HG02678 (cell line): ENCODE measurements around the gene POFUT1.
A peak's percentile ranks its signal among the peaks of the same experiment; 100 is the strongest.
"Not testable (repeated sequence)": the region's sequence is repeated elsewhere in the genome, so short reads cannot be mapped to it uniquely, and the experiment has no call there.

Experiments used
- ATAC-seq: cut with Tn5 transposase; IDR thresholded peaks from one replicate; pipeline ENCODE4 v1.9.1; 2021; ENCODE audit warnings: mild to moderate bottlenecking, moderate library complexity; ENCODE audit not compliant: unreplicated experiment

The POFUT1 gene

DNA sequence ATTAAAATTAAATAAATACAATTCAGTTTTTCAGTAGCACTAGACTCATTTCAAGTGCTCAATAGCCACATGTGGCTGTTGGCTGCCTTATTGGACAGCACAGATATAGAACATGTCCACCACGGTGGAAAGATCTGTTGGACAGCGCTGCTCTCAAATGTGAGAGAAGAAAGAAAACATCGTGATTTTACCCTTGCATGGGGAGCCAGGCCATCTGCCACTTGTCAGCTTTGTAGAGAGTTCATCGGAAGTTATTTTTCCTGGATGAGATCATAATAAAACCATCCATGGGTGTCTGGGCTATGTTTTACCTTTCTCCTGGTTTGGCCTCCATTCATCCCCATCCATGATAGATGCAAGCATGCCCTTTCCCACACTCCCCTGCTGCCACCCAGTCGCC is 63.9 kb downstream of the POFUT1 start:
- no peak for ATAC-seq

DNA sequence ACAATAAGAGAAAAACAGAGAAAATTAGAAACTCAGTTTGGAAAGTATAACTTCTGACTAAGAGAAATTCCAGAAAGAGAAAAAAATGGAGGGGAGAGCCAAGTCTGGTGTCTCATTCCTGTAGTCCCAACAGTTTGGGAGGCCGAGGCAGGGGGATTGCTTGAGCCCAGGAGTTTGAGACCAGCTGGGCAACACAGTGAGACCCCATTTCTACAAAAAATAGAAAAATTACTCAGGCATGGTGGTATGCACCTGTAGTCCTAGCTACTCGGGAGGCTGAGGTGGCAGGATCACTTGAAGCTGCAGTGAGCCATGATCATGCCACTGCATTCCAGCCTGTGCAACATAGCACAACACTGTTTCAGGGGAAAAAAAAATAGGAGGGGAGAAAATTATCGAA is 66.7 kb downstream of the POFUT1 start:
- no peak for ATAC-seq

DNA sequence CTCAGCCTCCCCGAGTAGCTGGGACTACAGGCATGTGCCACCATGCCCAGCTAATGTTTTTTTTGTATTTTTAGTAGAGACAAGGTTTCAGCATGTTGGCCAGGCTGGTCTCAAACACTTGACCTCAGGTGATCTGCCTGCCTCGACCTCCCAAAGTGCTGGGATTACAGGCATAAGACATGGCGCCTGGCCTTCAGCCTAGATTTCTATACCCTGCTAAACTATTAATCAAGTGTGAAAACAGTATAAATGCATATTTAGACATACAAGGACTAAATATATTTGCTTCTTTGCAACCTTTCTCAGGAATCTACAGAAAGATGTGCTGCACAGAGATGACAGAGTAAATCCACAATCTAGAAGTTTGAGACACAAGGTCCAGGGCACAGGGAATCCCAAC is 67.5 kb downstream of the POFUT1 start:
- ATAC-seq = not testable (repeated sequence)

DNA sequence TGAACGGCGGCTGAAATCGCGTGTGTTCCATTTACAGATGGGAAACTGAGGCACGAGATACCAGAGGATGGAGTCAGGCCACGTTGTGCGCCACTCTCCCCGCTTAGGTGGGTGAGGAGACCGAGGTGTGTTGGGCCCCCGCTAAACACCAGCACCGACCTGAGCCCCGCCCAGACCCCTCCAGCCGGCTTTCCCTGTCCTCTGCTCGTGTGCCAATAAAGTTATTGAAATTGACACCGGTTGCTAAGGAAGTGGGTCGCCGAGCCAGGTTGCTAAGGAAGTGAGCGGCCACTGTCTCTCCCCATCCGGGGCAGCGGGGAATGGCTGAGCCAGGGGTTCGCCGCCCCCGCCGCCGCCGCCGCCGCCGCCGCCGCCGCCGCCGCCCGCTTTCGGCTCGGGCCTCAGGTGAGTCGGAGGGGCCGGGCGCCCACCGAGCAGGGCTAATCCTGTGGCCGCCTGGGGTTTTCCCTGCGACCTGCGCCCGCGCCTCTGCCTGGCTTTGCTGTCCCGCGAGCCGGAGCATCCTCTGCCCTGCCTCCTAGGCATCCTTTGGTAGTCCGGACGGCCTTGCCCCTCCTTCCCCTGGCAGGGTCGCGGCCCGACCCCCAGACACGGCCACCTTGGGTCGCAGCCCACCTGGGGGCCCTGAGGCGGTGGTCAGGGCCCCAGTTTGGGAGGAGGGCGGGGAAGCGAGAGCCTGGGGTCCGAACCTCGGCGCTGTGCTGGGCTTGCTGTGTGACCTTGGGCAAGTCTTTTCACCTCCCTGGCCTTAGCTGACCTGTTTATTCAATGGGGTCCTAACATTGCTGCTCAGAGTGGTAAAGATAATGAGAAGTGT is 69.9 kb downstream of the POFUT1 start, which contains the start of gene KIF3B:
KIF3B (plus strand) TSS at position 291 of the 838 bp plus-strand sequence. CDS start 32,127 bp downstream, outside the sequence.
- ATAC-seq = peak; percentile 84

DNA sequence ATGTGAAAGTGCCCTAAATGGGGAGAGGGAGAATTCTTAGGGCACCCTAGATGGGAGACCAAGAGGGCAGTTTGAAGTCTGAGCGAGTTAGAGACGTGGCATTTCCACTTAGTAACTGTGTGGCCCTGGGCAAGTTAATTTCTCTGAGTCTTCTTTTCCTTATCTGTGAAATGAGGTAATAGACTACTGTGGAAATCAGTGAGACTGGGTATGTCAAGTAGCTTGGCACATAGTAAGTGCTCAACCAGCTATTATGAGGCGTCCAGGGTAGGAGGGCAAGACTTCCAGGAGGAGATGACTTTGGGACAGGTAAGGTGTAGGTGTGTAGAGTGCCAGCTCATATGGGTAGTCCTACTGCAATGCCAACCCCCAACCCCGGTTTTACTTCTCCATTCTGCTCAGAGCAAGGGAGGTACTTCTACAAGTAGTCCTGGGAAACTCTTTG is 70.5 kb downstream of the POFUT1 start:
- ATAC-seq = peak; percentile 67

DNA sequence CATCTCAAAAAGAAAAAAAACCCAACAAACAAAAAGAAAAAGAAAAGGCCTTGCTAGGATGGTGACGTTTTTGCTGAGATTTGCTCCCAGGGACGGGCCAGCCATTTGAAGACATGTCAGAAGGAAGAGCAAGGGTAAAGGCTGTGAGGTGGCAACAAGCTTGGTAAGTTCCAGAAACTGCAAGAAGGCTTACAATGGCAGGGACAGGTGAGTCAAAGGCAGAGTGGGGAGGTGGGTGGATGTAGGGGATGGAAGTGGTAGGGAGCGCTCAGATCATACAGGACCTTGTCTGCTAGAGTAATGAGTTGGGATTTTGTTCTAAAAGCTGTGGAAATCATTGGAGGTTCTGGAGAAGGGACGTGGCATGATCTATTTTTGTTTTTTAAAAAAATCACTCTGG is 74.0 kb downstream of the POFUT1 start:
- no peak for ATAC-seq

DNA sequence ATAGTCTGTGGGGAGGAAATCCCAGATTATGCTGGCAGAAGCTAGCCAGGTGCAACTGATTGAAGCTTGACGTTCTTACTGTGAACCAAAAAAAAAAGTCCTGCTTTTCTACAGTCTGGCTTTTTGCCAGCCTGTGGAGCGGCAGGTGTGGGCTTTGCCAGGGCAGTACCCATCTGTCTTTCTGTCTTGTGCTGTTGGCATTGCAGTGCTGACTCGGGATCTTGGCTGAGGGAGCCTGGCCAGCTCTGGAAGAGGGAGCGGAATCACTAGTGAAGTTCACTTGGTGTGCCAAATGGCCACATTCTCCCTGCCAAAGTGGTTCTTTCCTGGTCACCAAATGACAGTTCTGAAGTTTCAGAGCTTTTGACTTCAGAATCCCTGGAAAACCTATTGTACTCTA is 74.8 kb downstream of the POFUT1 start:
- ATAC-seq = no peak

DNA sequence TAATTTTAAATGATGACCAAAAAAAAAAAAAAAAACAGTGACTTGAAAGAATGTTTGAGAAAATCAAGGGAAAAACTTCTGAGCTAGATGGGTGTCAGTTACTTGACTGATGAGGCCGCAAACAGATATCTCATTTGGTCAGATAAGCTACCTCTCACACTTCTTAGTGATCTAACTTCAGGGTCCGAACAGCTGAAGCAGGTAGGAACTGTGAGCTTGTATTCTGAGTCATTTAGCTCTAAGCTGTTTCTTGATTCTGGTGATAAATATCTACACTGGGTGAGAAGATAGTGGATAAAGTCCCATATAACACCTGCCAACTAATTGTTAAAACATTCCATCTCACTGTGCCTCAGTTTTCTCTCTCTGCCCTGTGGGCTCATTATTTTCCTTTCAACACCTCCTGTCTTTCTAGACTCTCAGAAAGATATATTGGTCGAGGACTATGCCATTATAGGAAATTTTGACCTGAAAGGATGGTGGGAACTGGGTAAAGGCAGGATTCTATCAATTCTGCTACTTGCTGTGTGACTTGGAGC is 77.5 kb downstream of the POFUT1 start:
- ATAC-seq = no peak

DNA sequence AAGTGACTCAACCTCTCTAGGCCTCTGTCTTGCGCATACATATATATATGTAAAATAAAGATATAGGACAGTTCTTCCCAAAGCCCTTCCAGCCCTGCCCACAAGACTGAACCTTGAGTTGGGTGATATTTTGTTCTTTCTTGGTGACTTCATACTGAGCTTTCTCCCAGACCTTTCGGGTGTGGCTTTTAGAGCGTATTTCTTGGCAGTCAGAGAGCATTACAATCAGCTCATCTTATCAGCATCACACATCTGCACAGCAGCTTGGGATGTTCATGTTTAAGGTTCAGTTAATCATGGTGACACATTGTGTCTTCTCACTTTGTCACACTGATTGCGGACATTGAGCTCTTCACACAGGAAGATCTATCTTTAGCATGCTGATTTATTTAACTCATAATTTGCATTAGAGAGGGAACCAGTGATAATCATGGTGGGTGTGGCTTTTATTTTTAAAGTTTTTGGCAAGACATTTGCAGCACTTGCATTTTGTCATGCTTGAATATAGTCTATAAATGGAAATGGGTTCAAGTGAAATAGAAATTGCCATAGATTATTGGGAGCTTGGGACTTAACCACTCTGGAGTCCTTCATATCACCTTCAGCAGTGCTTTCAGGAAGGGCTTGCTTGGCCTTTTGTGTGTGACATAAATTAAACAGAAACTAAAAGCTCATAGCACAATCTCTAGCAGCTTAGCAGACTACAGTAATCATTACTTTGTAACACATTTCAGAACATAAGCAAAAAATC is 78.1 kb downstream of the POFUT1 start:
- peak; percentile 82 for ATAC-seq

DNA sequence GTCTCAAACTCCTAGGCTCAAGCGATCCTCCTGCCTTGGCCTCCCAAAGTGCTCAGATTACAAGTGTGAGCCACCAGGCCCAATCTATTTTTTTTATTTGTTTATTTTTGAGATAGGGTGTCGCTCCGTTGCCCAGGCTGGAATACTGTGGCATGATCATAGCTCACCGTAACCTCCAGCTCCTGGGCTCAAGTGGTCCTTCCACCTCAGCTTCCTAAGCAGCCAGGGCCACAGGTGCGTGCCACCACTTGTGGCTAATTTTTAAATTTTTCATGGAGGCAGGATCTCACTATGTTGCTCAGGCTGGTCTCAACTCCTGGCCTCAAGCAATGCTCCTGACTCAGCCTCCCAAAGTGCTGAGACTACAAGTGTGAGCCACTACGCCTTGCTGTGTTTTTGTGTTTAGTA is 79.6 kb downstream of the POFUT1 start:
- no peak for ATAC-seq
